GM18909 (cell line): ENCODE measurements around the gene SMIM13.
A peak's percentile ranks its signal among the peaks of the same experiment; 100 is the strongest.

ENCODE experiments used
- ATAC-seq: cut with Tn5 transposase; IDR thresholded peaks from one replicate; pipeline ENCODE4 v1.9.1; 2021; ENCODE audit warnings: mild to moderate bottlenecking; ENCODE audit not compliant: unreplicated experiment, poor library complexity

SMIM13 gene

DNA sequence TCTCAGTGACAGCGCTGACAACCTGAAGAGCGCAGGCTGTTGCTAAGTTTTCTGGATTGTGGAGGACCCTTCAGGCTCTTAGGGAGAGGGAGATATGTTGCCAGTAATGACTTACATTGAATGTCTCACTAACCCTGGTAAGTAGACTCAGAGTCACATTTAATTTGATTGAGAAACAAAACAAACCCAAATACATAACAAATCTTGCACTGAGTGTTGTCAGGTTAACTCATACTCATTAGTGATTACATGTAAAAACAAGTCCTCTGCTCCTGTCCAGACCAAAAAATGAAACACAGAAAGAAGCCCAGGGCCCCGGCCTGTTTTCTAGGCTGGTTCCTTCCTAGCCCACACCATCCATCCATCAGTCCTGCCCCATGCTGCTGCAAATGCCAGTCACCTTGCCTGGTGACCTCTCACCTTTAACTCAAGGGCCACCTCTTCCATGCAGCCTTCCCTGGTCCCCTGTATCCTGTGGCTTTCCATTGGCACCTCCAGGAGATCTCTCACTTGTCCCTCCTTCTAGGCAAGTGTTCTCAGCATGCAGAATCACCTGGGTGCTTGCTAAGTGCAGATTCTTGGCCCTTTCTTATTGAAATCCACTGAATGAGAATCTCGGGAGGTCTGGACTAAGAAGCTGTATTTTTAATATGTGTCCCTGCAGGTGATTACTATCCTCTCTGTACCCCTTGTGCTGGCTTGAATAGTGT, 52.6 kb downstream of the SMIM13 start:
- ATAC-seq = no peak

DNA sequence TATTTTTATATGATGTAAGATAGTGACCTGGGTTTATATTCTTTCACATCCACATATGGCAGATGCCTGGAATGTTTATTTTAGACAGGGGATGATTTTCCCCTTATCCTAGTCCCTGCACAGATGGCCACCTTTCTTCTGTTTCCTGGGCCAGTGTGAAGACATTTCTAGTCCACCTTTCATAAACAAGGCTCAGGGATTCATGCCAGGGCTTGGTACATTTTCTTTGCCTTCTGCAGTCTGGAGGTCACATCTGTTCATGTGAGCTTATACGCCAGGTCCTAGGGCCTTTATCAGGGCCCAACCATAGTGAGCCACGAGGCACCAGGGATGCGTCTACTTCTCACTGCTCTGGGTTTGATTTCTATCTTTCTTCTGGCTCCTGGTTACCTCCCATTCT, 55.9 kb downstream of the SMIM13 start:
- ATAC-seq = no peak

DNA sequence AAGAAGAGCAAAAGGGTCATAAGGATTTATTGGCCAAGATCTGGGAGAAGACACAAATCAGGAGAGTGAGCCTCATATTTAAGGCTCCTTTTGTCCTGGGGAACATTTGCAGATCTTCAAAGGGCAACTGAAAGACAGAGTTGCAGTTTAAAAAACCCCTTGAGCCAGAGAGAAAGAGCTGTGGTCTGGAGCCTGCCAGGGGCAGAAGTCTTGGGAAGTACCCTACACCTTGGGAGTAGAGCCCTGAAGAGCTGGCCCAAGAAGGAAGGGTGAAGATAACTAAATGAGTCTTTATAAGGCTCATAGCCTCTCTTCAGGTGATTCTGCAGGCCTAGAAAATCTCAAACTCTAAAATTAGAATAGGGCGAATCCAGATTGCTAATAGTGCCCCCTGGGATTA, 57.9 kb downstream of the SMIM13 start:
- no peak for ATAC-seq

DNA sequence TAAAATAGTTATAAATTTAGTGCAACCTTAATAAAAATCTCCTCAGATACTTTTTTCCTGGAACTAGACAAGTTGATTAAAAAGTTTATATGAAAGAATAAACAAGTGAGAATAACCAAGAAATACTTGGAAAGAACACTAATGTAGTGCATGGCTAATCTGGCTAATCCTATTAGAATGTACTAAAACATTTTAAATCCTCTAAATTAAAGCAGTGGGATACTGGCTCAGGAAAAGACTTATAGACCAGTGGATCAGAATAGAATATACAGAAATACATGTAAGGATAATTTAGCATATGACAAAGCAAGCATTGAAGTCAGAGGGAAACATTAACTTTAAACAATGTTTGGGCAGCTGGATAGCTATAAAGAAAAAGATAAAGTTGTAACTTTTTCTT, 58.9 kb downstream of the SMIM13 start:
- no peak for ATAC-seq

DNA sequence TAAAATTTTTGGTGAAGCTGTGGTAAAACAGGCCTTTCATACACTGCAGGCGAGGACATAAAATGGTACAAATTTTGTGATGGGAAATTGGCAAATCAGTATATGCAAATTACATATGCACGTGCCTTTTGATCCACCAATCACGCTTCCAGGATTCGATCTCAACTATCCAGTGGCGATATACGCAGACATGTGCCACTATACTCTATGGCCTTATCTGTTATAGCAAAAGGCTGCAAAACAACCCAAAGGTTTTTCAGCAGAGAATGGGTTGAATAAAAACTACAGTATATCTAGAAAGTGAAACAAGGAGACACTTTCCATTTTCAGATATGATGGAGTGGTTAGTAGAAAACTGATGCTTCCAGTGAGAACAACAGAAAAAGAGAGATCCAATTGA, 59.8 kb downstream of the SMIM13 start:
- ATAC-seq = no peak

DNA sequence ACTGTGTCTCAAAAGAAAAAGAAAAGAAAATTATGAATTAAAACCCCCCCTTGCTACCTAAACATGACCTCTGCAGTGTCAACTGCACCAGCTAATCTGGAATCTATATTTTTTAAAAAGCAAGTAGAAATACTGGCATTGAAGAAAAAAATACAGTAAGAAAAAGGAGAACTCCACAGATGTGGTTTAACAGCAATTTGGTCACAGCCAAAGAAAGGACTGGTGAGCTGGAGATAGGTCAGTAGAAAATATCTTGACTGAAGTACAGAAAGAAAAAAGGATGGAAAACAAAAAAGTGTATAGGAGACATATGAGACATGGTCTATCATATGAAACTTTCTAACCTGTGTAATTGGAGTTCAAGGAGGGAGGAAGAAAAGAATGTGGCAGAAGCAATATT, 62.0 kb downstream of the SMIM13 start:
- ATAC-seq = no peak

DNA sequence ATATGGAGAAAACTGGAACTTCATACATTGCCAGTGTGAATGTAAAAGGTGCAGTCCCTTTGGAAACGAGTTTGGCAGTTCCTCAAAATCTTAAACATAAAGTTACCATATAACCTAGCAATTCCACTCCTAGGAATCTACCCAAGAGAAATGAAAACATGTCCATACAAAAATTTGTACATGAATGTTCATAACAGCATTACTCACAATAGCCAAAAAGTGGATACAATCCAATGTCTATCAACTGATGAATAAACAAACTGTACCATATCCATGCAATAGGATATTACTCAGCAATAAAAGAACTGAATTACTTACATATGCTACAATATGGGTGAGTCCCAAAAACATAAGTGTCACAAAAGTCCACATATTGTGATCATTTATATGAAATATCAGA, 66.6 kb downstream of the SMIM13 start:
- ATAC-seq = no peak

DNA sequence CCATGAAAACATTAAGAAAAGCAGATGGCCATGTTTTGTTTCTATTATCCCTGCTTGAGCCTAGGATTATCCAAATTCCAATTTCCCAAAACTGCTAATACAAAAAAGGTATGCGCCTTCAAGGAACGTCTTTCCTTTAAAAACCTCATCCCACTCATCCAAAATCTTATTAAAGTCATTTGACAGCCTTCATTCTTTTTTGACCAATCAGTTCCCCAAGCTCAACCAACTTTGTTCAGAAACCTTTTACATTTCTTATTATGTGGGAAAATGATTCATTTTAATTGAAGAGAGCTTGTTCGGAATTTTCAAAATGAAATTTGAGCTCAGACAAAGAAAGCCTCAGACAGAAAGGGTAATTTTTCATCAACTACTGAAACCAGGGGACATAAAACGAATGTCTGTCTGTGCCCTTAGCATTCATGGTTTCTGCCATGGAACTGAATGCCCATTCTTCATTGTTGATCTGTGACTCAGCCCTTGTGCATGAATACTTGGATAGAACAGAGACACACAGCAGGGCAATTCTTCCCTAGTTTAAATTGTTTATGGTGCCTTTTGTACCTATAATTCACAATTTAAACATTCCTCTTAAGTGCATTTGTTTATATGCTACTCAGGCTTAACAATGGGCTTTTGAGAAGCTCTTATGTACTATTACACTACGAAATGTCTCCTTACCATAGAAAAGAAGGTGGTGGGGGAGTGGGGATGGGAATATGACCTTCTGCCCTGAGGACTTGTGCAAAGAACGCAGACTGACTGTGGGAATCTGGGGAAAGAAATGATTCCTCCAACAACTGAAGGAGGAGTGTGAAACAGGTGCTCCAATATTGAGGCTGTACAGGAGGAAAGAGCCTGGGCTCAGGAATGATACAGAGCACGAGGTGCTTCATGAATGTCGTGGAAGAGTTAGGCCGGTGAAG, 67.7 kb downstream of the SMIM13 start:
- no peak for ATAC-seq

DNA sequence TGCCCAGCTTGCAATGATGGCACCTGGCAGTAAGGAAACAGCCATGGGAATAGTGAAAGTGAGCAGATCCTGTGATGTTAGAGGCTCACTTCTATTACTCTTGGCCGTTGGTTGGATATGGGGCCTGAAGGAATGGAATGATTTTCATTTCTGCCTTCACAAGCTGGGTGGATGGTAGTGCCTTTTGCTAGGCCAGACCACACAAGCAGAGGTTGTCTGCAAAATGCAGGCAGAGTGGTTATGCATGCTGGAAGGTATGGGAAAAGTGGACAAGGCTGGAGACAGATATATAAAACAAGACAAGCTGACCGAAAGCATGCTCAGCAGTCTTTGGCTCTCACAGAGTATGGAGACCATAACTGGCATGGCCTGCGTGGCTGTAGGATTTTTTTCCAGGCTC, 68.6 kb downstream of the SMIM13 start:
- ATAC-seq = no peak

DNA sequence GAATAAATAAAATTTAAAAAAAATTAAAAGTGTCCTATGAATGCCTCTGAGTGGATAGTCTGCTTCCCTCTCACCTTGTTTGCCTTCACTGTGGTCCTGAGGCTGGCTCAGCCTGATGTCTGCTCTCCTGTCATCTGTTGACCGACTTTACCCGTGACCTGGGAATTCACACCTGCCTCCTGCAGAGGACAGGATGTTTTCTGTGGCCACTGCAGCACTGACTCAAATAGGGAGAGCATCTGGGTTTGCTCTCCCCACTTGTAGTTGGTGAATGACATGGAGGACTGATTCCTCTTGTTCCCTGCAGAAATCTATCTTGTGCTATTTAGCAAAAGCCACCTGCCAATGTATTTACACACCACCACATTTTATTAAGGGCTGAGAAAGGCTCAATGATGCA, 70.3 kb downstream of the SMIM13 start:
- no peak for ATAC-seq

DNA sequence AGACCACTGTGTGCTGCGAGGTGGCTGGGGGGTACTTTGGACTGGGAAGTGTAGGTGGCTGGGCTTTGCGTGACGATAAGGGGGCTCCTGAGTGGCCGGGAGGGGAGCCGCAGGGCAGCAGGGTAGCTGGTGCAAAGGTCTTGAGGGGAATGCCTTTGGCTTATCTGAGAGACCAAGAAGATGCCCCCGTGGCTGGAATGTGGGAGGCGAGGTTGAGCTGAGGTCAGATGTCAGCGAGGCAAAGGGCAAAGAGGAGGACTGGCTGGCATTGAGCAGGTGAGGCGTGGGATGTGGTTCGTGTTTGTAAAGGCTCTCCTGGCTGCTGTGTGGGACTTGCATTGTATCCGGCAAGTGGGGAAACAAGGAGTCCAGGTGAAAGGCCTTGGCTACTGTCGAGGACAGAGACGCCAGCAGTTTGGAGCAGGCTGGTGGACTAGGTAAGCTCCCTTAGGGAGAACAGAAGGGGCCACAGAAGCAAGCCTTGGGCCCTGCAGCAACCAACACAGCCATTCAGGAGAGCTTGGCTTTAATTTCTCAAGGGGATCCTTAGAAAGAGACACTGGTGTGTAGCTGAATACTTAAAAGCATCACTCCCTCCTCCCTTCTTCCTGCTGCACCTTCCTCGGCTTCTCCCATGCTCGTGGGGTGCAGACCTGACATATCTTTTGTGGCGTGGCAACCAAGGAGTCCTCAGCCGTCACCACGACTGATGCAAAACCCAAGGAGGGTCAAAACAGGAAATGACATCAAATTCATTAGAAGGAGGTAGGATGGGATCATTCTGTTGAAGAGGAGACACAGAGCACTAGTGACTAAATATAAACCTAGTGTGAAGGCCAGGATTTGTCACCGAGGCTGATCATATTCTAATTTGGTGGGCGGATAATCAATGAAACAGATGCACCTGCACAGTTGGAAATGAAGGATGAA, 71.3 kb downstream of the SMIM13 start:
- no peak for ATAC-seq

DNA sequence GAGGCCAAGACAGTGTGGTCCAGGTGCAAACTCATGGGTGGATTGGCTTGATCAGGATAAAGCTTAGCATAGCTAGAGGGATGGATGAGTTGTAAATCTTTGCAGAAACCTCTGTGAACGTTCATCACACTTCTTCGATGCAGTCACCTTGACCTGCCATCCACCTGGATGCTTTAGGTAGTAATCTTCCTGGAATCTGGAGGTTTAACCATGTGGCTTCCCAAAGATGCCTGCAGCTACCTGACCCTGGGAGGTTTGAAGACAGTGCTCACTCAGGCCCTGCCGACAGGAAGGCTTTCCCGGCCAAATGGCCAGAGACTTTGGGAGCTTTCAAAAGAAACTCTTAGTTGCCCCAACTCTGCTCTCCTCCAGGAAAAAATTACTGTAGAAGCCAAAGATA, 73.3 kb downstream of the SMIM13 start:
- ATAC-seq = no peak

DNA sequence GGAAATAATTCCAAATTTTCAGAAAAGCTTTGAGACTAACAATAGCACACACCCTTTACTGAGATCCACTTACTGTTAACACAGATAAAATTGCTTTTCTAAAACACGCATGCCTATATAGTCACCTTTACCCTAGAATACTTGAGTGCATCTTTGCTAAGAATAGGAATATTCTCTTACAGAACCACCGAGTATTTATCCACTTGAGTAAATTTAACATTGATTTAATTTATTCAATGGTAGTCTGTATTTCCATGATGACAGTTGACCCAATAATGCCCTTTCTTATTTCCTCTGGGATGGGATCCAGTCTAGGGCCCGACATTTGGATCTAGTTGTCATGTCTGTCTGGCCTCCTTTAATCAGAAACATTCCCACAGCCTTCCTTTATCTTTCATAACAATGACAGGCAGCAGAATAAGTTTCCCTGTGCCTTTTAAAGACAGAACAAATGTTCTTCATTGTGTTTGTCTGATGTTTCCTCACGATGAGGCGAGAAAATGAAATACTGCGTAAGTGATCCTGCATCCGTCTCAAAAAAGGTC, 74.5 kb downstream of the SMIM13 start:
- ATAC-seq = no peak

DNA sequence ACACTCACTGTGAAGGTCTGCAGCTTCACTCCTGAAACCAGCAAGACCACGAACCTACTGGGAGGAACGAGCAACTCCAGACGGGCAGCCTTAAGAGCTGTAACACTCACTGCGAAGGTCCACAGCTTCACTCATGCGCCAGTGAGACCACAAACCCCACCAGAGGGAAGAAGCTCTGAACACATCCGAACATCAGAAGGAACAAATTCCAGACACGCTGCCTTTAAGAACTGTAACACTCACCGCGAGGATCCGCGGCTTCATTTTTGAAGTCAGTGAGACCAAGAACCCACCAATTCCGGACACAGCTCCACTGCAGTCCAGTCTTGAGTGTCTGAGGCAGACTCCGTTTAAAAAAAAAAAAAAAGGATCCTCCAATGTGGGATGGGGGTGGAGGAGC, 78.3 kb downstream of the SMIM13 start:
- no peak for ATAC-seq

DNA sequence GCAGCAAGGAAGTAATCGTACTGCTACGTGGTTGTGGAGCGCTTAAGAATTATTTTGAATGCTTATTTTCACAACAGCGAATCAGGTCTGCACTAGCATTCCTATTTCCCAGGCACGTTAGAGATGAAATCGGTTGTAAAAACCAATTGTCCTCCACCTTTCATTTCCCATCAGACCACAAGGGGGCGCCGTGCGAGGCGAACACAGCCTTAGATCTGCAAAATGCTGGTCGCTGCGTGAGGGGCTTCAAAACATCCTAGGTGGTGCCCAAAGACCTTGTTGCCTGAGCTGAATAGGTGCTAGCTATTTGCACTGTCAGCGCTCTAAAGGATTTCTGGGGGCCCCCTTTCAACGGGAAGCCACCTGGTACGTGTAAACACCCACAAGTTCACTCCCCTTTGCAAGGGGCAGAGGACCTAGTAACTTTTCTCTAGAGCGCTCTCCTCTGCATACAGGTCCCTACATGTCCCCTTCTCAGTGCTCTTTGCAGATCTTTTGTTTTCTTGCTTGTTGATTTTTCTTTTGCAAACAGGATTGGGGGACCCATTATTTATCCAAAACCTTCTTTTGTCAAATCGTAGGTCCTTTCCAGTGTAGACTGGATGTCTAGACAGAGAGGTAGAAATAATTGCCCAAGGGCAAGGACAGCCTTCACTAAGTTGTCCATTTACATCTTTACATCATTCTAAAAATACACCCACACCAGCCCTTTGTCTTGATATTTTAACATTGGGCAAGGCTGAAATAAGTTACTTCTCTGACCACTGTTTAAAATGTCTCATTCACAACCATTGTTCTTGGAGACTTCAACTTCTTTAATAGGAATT, 79.1 kb downstream of the SMIM13 start:
- peak; percentile 47 for ATAC-seq

DNA sequence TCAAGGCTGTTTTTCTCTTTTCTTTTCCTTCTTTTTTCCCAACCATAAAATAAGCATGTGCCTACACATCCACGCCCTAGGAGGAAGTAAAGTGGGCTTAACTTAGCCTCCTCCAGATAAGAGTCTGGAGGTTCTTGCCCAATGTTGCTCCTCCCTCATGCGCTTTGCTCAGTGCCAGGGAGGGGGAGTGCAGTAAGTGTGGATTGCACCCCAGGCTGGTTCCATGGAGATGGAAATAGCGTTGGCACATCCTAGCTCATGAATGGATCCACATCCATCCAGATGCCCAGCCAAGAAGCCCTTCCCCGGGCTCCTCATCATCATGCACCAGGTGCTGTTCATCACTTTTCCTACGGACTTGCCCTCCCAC, 80.6 kb downstream of the SMIM13 start:
- no peak for ATAC-seq

DNA sequence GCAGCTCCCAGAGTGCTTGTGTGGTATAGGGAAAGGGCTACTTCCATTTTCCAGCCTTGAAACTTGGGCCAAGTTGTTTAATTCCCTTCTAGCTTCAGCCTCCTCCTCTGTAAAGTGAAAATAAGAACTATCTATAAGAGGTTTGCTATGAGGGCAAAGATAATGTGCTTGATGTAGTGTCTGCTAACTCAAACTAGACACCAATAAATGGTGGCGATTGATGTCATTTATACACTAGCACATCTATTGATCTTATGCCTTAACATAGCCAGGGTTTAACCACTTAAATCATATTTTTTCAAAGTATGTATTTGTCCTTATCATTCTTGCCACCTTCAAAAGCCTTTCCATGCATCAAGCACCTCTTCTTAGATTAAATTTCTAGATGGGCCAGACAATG, 83.6 kb downstream of the SMIM13 start:
- no peak for ATAC-seq

DNA sequence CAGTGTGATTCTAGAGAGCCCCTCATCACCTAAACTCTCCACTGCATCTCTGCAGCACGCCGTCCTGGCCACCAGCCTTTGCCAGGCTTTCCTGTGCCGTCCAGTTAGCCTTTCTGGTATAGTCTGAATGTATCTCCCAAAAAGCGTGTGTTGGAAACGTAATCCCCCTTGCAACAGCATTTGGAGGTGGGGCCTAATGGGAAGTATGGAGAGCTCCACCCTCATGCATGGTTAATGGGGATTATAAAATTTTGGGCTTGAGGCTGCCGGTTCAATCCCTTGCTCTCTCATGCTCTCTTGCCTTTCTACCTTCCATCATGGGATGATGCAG, 85.4 kb downstream of the SMIM13 start:
- ATAC-seq = no peak

DNA sequence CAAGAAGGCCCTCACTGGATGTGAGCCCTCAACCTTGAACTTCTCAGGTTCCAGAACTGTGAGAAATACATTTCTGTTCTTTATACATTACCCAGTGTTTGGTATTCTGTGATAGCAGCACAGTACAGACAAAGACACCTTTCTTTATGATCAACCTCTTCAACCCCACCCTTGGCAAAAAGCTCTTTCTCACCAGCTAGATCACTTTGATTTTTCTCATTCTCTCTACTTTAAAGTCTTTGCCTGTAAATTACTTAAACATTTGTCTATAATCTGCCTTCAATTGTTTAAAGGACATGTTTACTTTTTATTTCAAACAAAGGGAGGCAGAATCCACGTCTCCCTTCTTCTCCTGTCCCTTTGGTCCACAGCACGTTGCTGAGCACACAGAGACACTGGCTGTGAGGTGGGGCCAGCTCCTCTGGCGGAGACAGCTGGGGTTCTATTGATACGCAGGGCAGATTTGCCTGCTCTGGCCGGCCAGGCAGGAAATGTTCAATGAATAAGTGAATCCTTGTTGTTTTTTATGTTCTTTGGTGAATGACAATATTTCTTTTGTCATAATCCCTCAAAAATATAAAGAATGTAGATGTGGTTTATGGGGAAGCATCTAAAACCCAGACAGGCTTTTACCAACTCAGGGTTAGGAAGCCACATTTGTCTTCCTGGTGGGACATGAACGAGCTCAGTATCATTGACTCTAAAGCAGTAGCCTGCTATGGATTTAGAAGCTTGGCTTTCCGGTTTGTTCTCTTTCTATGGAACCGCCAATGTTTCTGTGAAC, 86.0 kb downstream of the SMIM13 start:
- ATAC-seq = no peak
